ENCODE measurements around the gene ARHGAP32.

GRCh38 chr11:128936606-128937251, 255.4 kb downstream of the ARHGAP32 start:
- TF ChIP-seq CTCF (IDR thresholded peaks at IDR 0.05) (no peak), ZFX (IDR thresholded peaks at IDR 0.05; ENCODE audit: borderline replicate concordance) (no peak)

Measured in 22Rv1 (cell line).